ENCODE data around the gene ANO8. TPM values are rescaled to one million over a fixed set of nuclear protein-coding genes. Genes with fewer than 3 reads are reported as not detected.

The ANO8 gene
- total and polyA plus RNA-seq, 2 of the 13 experiments (the other 11 are each of a cell fraction or from before 2014, with no cell fraction given): 1.8 to 3.5 TPM

- TF ChIP-seq PREB (CRISPR knock-in tag; IDR thresholded peaks at IDR 0.05): no peak
- no peak for TF ChIP-seq SUZ12 (IDR thresholded peaks at IDR 0.05; ENCODE audit: low read depth, low read length)
- TF ChIP-seq ZNF691 (CRISPR knock-in tag; IDR thresholded peaks at IDR 0.05; ENCODE audit: borderline replicate concordance, low read depth): peak; percentile 61; the same call in 1 of the 2 replicates
- TF ChIP-seq KLF16 (CRISPR knock-in tag; IDR thresholded peaks at IDR 0.05): peak in 1 of 2 experiments; percentile 66; a peak in 2 of 4 replicates
- TF ChIP-seq ELF1 (CRISPR knock-in tag; IDR thresholded peaks at IDR 0.05): peak; percentile 68; the same call in 1 of the 2 replicates
- TF ChIP-seq ZNF274 (CRISPR knock-in tag; IDR thresholded peaks at IDR 0.05): peak; percentile 71
- no peak for TF ChIP-seq ZNF7 (CRISPR knock-in tag; IDR thresholded peaks at IDR 0.05)
- 0 out of 2 replicates have a peak, but pooled peaks have one; percentile 48 for TF ChIP-seq ERF (CRISPR knock-in tag; IDR thresholded peaks at IDR 0.05)
- no peak for TF ChIP-seq ZNF326 (CRISPR knock-in tag; IDR thresholded peaks at IDR 0.05; ENCODE audit: borderline replicate concordance)
- peak; percentile 92 for TF ChIP-seq ZFP36 (IDR thresholded peaks at IDR 0.05; ENCODE audit: borderline replicate concordance, low read depth, low read length, partially characterized antibody)
- TF ChIP-seq HNF1A (IDR thresholded peaks at IDR 0.05; ENCODE audit: low read depth): no peak
- no peak for TF ChIP-seq HNF1A (CRISPR knock-in tag; IDR thresholded peaks at IDR 0.05; ENCODE audit: borderline replicate concordance)
- TF ChIP-seq CC2D1A (CRISPR knock-in tag; IDR thresholded peaks at IDR 0.05): no peak
- TF ChIP-seq LRRFIP1 (CRISPR knock-in tag; conservative IDR thresholded peaks at IDR 0.05): no peak
Measured at GRCh38 chr19:17336872-17337674, 2.4 kb upstream of the ANO8 start, which contains the start of gene GTPBP3 (continued).
